GM23338 (cell line): ENCODE data around the gene NFIB. TPM values are rescaled to one million over a fixed set of nuclear protein-coding genes. Genes with fewer than 3 reads are reported as not detected.

ENCODE experiments used
- ATAC-seq: fragments of 200-7000 bp; cut with Tn5 transposase; 3 replicates; pipeline ENCODE4 v1.9.1; 2020
- DNase-seq: peaks from one replicate; pipeline ENCODE4 v3.0.0-alpha.2; 2015; ENCODE audit warnings: low spot score
- H2AFZ ChIP-seq: fragments of 200-600 bp; sonication (generic); 2 replicates; pipeline ENCODE4 v1.8.0; 2016; ENCODE audit warnings: antibody characterized with exemption, mild to moderate bottlenecking, moderate library complexity
- H3F3A ChIP-seq: fragments of 200-600 bp; sonication (generic); replicated peaks from 2 replicates; pipeline ENCODE4 v1.8.0; 2017; ENCODE audit warnings: antibody characterized with exemption, mixed run types, low read depth
- H3K27ac ChIP-seq: fragments of 200-600 bp; sonication (generic); 2 replicates; pipeline ENCODE4 v1.6.1; 2016; ENCODE audit warnings: low read depth
- H3K27me3 ChIP-seq: fragments of 200-600 bp; sonication (generic); 2 replicates; pipeline ENCODE4 v1.8.0; 2016; ENCODE audit warnings: mild to moderate bottlenecking, mixed run types, moderate library complexity; ENCODE audit not compliant: insufficient read depth
- H3K36me3 ChIP-seq: fragments of 200-600 bp; sonication (generic); 2 replicates; pipeline ENCODE4 v1.8.0; 2016; ENCODE audit warnings: mild to moderate bottlenecking; ENCODE audit not compliant: insufficient read depth
- H3K4me1 ChIP-seq: fragments of 200-600 bp; sonication (generic); 2 replicates; pipeline ENCODE4 v1.8.0; 2016; ENCODE audit warnings: mild to moderate bottlenecking, moderate library complexity; ENCODE audit not compliant: insufficient read depth
- H3K4me2 ChIP-seq: fragments of 200-600 bp; sonication (generic); 2 replicates; pipeline ENCODE4 v1.7.1; 2017; ENCODE audit warnings: mixed run types
- H3K4me3 ChIP-seq: fragments of 200-600 bp; sonication (generic); 2 replicates; pipeline ENCODE4 v1.6.1; 2016; ENCODE audit warnings: mixed run types
- H3K79me2 ChIP-seq: fragments of 200-600 bp; sonication (generic); replicated peaks from 2 replicates; pipeline ENCODE4 v1.8.0; 2017; ENCODE audit warnings: mild to moderate bottlenecking; ENCODE audit not compliant: insufficient read depth
- H3K9me2 ChIP-seq: fragments of 200-600 bp; sonication (generic); 2 replicates; pipeline ENCODE4 v1.8.0; 2017; ENCODE audit not compliant: insufficient read depth
- H4K20me1 ChIP-seq: fragments of 200-600 bp; sonication (generic); replicated peaks from 2 replicates; pipeline ENCODE4 v1.8.0; 2017; ENCODE audit warnings: mild to moderate bottlenecking; ENCODE audit not compliant: insufficient read depth
- H3K27ac Mint-ChIP-seq: 2 replicates; pipeline ENCODE4 v1.8.0; 2020; ENCODE audit warnings: inconsistent platforms, mild to moderate bottlenecking, moderate library complexity, mixed read lengths
- H3K27me3 Mint-ChIP-seq: 3 replicates; pipeline ENCODE4 v1.8.0; 2022; ENCODE audit warnings: low read depth, mild to moderate bottlenecking, moderate library complexity, mixed read lengths, inconsistent platforms; ENCODE audit not compliant: insufficient read depth, poor library complexity
- H3K36me3 Mint-ChIP-seq: 3 replicates; pipeline ENCODE4 v1.8.0; 2021; ENCODE audit warnings: low read depth, mild to moderate bottlenecking, inconsistent platforms, moderate library complexity, mixed read lengths
- H3K4me1 Mint-ChIP-seq: 3 replicates; pipeline ENCODE4 v1.8.0; 2020; ENCODE audit warnings: mild to moderate bottlenecking, inconsistent platforms, mixed read lengths
- H3K4me3 Mint-ChIP-seq: 3 replicates; pipeline ENCODE4 v1.8.0; 2021; ENCODE audit warnings: moderate library complexity, mild to moderate bottlenecking, inconsistent platforms, mixed read lengths
- H3K9me3 Mint-ChIP-seq: 3 replicates; pipeline ENCODE4 v1.8.0; 2020; ENCODE audit warnings: moderate library complexity, mild to moderate bottlenecking, inconsistent platforms, mixed read lengths
- CREB1 ChIP-seq: fragments of 250-450 bp; sonication (Bioruptor Pico); IDR thresholded peaks from 2 replicates; pipeline ENCODE4 v1.5.0; 2020; ENCODE audit warnings: low read depth, mild to moderate bottlenecking, moderate library complexity
- ETS1 ChIP-seq: IDR thresholded peaks from 2 replicates; pipeline ENCODE4 v1.6.1; 2016; ENCODE audit warnings: antibody characterized with exemption
- EZH2 ChIP-seq: fragments of 200-600 bp; sonication (generic); IDR thresholded peaks from one replicate; pipeline ENCODE4 v1.8.0; 2017; ENCODE audit warnings: antibody characterized with exemption, mild to moderate bottlenecking, low read depth; ENCODE audit not compliant: unreplicated experiment
- EZH2phosphoT487 ChIP-seq: fragments of 200-600 bp; sonication (generic); IDR thresholded peaks from one replicate; pipeline ENCODE4 v1.8.1; 2018; ENCODE audit warnings: antibody characterized with exemption; ENCODE audit not compliant: unreplicated experiment
- JUNB ChIP-seq: IDR thresholded peaks from one replicate; pipeline ENCODE4 v1.6.1; 2016; ENCODE audit warnings: antibody characterized with exemption; ENCODE audit not compliant: unreplicated experiment
- NANOG ChIP-seq: IDR thresholded peaks from 2 replicates; pipeline ENCODE4 v1.6.1; 2016; ENCODE audit warnings: antibody characterized with exemption, borderline replicate concordance
- REST ChIP-seq: IDR thresholded peaks from one replicate; pipeline ENCODE4 v1.6.1; 2018; ENCODE audit warnings: antibody characterized with exemption; ENCODE audit not compliant: unreplicated experiment
- STAT1 ChIP-seq: IDR thresholded peaks from one replicate; pipeline ENCODE4 v1.6.1; 2016; ENCODE audit warnings: antibody characterized with exemption; ENCODE audit not compliant: unreplicated experiment
- ZNF114 ChIP-seq: fragments of 250-450 bp; sonication (Bioruptor Pico); IDR thresholded peaks from 2 replicates; pipeline ENCODE4 v1.5.0; 2020; ENCODE audit warnings: mild to moderate bottlenecking, moderate library complexity
- ZNF331 ChIP-seq: fragments of 250-450 bp; sonication (Bioruptor Pico); IDR thresholded peaks from 2 replicates; pipeline ENCODE4 v1.5.0; 2020; ENCODE audit warnings: low read depth, mild to moderate bottlenecking, moderate library complexity
- polyA plus RNA-seq: library from polyadenylated mRNA; unstranded; fragments of >200 nt; fragmentation: Nextera tagmentation; extraction: Ambion mirVana; gene quantifications from 2 replicates; pipeline ENCODE4 v1.2.1, GENCODE V29; 2016
- total RNA-seq: library from RNA; depleted of rRNA; stranded (reverse); fragments of >200 nt; shearing (Covaris generic); gene quantifications from 2 replicates; pipeline ENCODE4 v1.2.3, GENCODE V29; 2014

Gene NFIB
- total and polyA plus RNA-seq, 2 experiments from 2014 or later, result 3.9 to 4.7 TPM

- TF ChIP-seq REST (no peak), CREB1 (CRISPR knock-in tag) (no peak), JUNB (no peak), NANOG (no peak)
Observed at GRCh38 chr9:14190240-14190639, 123.7 kb downstream of the NFIB start (continued).

- Histone ChIP-seq H3K9me2 (no peaks in the 10 kb centered on the region), H3K79me2 (no peaks in the 10 kb centered on the region), H3K4me1 (no peaks in the 10 kb centered on the region), H3K27me3 (no peaks in the 10 kb centered on the region), H3F3A (no peaks in the 10 kb centered on the region), H3K27ac (no peak overlapping the region), H3K36me3 (no peaks in the 10 kb centered on the region), H3K4me2 (no peak overlapping the region), H3K4me3 (no peak overlapping the region), H2AFZ (no peak overlapping the region), H4K20me1 (no peaks in the 10 kb centered on the region)
- TF ChIP-seq JUNB (no peak), ZNF331 (CRISPR knock-in tag) (no peak), ZNF114 (no peak), CREB1 (CRISPR knock-in tag) (no peak), EZH2 (no peak), REST (no peak), STAT1 (no peak), NANOG (no peak), EZH2phosphoT487 (no peak), ETS1 (no peak)
- no peak overlapping the region for H3K4me3 Mint-ChIP-seq
- no peak for ATAC-seq
- no peaks in the 10 kb centered on the region for H3K27me3 Mint-ChIP-seq
- no peak for DNase-seq
- H3K36me3 Mint-ChIP-seq, result no peaks in the 10 kb centered on the region
- peaks cover 15% of the 10 kb centered on the region; the same call in 2 of the 3 replicates for H3K4me1 Mint-ChIP-seq
- no peaks in the 10 kb centered on the region for H3K9me3 Mint-ChIP-seq
- H3K27ac Mint-ChIP-seq, result no peak overlapping the region
Observed at GRCh38 chr9:14189578-14189977, 124.4 kb downstream of the NFIB start.
